HG02970 (cell line): ENCODE measurements around the gene USP44.

Experiments
- ATAC-seq: cut with Tn5 transposase; IDR thresholded peaks from one replicate; pipeline ENCODE4 v1.9.1; 2021; ENCODE audit warnings: mild to moderate bottlenecking, moderate library complexity, moderate number of reproducible peaks; ENCODE audit not compliant: unreplicated experiment, low FRiP score

USP44 gene

DNA sequence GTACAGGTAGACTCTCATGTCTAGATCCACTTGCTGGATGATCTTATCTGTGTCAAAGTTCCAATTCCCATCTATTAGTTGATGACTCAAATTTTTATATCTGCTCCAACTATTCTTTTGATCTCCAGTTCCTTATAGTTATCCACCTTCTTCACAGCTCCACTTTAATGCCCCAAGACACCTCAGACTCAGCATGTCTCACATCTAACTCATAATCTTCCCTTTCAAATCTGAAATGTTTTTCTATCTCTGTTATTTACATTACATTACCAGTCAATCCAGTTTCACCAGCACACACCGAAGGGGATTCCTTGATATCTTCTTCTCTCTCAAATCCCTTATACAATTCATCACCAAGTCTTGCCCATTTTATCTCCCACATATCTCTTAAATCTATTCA lies 81.0 kb downstream of the USP44 start:
- no peak for ATAC-seq
